NCI-H1048 (cell line): ENCODE results near the gene EPB41L4B.
"Not testable (repeated sequence)": the region's sequence is repeated elsewhere in the genome, so short reads cannot be mapped to it uniquely, and the experiment has no call there.

Experiments
- DNase-seq: peaks from one replicate; lab custom pipeline; 2025; lab: John Stamatoyannopoulos, UW

EPB41L4B gene

DNA sequence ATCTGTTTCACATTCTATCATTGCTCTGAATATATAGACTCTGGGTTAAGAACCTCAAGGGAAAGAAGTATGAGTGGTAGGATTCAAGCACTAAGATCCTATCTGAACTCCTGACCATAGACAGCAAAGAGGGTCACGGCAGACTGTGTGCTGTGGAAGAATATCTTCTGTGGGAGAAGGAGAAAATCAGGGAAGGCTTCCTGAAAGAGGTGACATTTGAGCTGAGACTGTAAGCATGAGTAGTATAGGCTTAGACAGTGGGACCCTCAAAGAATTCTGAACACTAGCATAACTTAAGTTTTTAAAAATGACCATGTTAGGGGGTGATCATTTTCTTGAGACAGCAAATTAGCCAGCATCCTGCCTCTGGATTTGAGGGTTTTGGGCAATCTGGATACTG, 157.7 kb downstream of the EPB41L4B start:
- no peak for DNase-seq

DNA sequence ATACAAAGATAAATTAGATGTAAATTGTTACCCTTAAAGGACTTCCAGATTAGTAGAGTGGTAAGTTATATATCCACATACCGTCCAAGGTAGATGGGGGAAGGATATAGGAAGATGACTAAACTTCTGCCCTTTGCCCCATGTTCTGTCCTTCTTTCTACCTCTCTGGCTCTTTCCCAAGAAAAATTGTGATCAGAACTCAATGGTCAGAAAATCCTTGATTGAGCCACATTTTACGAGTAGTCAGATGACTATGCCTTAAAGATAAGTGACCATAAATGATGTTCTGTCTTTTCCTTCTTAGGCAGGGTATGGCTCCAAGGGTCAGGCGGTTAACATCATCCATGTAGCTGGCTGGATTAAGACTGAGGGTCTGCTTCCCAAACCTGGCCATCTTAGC, 158.2 kb downstream of the EPB41L4B start:
- no peak for DNase-seq

DNA sequence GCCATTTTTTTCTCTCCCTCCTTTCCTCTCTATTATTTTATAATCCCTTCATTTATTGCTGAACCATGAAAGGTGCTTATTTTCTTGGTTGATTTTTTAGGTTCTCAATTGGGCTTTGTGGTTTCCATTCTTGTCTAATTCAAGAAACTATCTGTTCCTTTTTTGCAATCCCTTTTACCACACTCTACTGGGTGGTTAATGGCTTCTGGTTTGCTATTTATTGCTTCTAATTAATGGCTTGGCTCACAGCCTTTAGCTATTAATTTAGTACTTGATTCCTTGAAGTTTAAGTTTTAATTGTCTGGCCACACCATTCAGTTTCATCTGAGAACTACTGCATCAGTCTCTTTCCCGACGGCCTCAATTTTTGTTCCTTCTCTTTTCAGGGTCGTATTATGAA, 159.4 kb downstream of the EPB41L4B start:
- no peak for DNase-seq

DNA sequence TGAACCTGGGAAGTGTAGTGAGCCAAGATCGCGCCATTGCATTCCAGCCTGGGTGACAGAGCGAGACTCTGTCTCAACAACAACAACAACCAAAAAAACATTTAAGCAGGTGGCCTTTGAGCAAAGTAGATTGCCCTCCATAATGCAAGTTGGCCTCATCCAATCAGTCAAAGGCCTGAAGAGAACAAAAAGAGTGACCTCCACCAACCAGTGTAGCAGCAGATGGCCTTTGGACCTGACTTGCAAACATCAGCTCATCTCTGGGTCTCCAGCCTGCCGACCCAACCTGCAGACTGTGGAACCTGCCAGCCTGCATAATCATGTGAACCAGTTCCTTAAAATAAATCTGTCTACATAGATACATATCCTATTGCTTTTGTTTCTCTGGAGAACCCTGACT, 161.3 kb downstream of the EPB41L4B start:
- DNase-seq, result no peak

DNA sequence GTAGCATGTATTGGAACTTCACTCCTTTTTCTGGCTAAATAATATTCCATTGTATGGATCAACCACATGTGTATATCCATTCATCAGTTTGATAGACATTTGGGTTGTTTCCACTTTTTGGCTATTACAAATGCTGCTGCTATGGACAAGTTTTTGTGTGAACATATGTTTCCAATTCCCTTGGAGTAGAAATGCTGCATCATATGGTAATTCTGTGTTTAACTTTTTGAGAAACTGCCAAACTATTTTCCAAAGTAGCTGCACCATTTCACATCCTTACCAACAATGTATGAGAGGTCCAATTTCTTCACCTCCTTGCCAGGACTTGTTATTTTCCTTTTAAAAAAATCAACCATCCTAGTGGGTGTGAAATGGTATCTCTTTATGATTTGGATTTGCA, 162.2 kb downstream of the EPB41L4B start:
- no peak for DNase-seq

DNA sequence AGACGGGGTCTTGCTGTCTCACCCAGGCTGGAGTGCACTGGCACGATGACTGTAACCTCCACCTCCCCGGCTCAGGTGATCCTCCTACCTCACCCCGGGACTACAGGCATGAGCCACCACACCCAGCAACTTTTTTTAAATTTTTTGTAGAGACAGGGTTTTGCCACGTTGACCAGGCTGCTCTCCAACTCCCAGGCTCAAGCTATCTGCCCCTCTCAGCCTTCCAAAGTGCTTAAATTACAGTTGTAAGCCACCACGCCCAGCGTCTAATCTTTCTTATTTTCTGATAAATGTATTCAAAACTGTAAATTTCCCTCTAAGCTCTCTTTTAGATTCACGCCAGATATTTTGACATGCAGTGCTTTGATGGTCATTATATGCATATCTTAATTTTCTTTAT, 164.2 kb downstream of the EPB41L4B start:
- DNase-seq, result no peak

DNA sequence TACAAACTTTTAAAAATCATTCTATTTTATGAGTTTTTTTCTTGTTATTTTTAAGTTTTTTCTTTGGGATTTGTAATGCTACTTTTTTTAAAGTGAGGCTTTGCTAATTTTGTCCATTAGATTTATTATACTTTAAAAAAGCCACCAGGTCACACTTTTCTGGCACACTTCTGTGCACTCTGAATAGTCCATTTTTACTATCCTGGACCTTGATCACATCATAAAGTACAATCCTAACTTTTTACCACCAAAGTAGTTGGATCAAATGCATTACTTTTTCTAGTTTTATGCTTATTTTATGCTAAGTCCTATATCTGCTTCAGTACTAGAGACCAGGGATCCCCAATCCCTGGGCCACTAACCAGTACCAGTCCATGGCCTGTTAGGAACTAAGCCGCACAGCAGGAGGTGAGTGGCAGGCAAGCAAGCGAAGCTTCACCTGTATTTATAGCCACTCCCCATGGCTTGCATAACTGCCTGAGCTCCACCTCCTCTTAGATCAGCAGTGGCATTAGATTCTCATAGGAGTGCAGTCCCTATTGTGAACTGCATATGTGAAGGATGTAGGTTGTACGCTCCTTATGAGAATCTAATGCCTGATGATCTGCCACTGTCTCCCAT, 169.8 kb downstream of the EPB41L4B start:
- no peak for DNase-seq

DNA sequence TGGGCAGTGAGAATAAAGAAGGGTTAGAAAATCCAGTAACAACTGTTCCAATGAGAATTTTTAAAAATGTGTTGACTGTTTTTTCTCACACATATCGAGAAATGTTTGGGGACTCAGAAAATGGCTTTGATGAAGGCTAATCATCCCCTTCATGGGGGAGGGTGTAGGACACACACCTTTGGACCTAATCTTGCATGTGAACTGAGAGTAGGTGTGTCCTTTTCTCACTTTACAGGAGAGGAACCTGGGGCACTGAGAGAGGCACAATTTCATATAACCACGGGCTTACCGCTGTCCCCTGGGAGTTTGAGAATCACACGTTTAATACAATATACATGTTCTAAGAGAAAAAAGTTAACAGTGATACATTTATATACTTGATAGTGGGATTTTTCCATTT, 171.1 kb downstream of the EPB41L4B start:
- DNase-seq, result no peak

DNA sequence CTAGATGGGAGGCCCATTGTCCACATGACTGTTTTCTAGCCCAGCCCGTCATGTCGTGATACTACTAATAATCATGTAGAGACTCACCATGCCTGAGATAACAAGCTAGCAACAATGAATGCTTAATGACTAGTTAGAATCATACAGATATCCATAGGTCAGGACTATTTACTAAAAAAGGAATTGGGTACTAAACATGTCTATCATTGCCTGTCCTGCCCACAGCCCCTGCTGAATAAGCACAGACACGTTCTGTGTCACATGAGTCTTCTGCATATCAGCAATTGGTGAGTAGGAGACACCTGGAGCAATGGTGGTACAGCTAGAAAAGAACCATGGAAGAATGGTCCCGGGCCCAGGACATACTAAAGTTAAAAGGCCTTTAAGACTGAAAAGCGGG, 171.8 kb downstream of the EPB41L4B start:
- DNase-seq, result no peak

DNA sequence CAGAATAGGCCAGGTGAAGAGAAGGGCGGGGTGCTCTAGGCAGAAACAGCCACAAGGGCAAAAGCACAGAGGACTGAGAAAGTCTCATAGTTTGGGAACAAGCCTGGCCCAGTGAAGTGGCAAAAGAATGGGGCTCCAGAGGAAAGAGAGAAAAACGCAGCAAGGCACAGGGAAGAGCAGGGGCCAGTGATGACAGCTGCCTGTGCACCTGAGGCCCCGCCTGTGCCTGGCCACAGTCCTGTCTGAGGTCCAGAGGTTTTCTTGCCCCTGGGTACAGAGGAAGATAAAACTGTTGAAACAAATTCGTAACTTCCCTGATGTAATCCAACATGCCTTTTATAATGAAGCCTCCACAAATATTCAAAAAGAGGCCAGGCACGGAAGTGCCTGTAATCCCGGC, 175.8 kb downstream of the EPB41L4B start:
- no peak for DNase-seq

DNA sequence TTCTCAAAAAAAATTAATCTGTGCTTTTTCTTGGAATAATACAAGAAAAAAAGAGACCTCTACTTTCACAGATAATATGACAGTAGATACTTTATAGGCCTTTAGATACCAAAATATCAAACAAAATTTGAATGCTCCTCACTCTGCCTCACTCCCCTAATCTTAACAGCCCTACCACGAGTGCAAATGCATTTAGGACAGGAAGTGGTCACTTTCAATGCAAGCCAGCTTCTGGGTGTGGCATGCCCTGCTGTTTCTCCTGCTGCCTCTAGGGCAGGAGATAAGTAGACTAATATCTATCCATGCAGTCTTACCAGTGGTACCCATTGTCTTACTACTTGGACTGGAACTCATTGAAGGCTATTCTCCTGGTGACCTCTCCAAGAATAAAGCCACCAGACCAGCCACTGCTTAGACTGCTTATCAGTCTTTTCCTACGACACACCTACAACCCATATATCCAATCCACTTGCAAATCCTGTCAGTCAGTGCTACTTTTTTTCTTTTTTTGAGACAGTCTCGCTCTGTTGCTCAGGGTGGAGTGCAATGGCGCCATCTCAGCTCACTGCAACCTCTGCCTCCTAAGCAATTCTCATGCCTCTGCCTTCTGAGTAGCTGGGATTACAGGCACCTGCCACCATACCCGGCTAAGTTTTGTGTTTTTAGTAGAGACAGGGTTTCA, 176.8 kb downstream of the EPB41L4B start:
- DNase-seq, result no peak

DNA sequence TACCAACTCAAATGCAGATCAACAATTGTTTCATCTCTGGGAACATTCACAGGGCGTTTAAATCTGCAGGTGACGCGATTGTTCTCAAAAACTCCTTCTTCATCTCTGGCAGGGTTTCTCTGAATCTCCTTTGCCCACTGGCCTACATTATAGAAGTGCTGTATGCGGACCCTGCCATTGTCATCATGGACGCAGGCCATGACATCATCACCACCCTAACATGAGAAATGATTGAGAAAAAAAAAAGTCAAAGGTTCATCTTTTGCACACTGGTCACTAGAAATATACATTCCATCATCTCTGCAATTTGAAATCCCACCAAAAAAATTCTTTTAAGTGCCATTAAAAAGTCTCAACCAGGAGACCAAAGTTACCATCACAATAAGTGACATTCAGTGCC, 179.5 kb downstream of the EPB41L4B start:
- DNase-seq, result no peak

DNA sequence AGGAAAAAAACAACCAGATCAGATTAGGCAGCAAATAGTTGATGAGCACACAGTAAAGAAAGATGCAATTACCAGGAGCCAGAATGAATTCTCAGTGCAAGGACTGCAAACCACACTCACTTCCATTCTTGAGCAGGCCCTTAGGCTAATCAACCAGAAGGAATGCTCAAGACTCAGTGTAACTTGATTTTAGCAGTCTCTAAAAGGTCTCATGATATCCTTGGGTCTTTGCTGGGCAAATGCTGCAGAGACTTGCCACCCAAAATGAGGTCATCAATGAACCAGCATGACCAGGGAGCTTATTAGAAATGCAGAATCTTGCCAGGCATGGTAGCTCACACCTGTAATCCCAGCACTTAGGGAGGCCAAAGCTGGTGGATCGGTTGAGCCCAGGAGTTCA, 181.0 kb downstream of the EPB41L4B start:
- no peak for DNase-seq

DNA sequence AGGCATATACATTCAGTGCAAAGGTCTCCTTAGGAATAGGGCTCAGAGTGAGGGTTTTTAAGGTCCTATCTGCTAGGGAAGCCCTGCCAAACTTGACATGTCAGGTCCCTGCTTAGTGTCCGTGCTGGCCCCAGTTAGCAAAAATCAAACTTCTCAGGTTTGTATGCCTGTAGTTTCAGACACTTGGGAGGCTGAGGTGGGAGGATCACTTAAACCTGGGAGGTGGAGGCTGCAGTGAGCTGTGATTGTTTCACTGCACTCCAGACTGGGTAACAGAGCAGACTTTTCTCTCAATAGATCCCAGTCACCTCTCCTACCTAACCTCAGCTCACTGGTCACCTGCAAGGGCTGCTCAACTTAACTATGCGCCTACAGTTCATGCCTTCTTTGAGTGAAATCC, 182.4 kb downstream of the EPB41L4B start:
- DNase-seq, result no peak

DNA sequence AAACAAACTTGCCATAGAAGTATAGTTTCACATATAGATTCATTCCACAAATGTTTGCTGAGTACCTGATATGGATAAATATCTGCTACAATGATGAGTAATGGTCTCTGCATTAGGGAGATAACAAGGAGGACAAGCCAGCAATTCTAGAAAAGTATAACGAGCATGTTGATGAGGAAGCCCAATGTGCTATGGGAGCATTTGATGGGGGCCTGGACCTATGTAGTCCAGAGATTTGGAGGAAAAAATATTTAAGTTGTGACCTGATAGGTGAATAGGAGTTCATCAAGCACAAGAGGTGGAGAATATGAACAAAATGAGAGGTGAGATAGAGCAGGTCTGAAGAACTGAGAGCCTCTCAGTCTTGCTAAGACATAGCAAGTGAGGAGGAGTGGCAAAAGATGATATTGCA, 186.7 kb downstream of the EPB41L4B start:
- DNase-seq, result no peak

DNA sequence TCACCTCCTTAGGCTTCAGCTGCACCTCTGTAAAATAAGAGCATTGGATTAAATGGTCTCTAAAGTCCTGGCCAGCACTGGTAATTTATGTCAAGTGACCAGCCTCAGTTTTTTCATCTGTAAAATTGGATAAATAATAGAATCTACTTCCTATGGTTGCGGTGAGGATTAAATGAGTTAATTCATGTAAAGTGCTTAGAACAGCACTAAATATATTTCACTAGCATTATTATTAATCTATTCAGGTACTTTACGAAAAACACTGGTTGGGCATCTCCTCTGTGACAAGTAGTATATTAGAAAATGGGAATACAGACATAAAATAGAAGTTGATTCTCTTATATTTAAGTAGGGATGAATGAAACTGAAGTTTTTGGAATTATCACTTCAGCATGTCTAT, 187.3 kb downstream of the EPB41L4B start:
- no peak for DNase-seq

DNA sequence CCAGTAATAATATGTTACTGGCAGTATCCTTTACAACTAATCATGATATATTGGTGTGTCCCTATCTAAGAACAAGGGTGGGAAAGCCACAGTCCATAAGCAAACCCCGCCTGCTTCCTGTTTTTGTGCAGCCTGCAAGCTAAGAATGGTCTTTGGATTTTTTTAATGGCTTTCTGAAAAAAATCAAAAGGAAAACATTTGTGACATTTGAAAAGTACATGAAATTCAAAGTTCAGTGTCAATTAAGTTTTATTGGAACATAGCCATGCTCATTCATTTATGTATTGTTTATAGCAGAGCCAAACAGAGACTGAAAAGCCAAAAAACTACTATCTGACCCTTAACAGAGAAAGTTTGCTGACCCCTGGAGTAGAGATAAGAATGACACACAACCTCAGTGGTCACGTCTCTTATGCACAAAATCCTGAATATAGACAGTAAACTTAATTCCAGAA, 188.3 kb downstream of the EPB41L4B start:
- no peak for DNase-seq

DNA sequence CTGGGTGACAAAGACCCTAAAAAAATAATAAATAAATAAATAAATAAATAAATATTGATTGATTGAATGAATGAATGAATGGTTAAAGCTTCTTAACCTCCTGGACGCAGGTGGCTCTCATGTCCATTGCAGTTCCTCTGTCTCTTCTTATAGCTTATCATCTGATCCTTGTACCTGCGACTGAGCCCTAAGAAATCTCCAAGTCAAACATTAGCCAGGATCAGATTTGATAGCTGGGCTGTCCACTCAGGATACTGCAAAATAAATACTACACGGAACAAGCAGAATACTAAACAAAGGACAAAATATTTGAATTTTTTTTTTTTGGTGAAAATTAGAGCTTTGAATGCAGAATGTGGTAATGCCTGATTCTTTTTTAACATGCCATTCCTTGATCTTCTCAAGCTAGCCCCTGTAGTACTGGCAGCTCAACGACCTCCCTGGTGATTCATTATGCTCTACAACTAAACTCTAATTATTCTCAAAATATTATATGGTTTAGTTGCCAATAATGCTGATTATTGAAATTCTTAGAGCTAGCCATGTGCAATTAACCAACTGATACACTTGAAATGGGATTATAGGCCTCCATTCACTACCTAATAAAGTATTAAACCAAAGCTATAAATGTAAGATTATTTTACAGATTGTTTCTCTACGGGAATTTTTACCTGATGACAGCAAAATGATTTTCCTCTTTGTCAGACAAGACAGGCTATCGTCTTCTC, 191.2 kb downstream of the EPB41L4B start:
- DNase-seq, result no peak

DNA sequence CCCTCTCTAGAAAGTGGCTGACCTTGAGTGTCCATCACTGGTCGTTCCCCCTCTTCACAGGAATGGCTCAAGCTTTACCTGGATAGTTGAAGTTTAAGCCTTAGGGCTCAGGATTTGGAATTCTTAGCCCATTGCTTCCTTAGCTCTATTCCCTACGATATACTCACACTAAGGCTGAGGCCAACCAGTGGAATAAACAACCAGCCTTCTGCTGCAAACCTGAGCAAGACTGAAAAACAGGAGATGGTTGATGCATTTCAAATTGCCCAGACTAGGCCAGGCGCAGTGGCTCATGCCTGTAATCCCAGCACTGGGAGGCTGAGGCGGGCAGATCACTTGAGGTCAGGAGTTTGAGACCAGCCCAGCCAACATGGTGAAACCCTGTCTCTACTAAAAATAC, 194.2 kb downstream of the EPB41L4B start:
- DNase-seq, result not testable (repeated sequence)

DNA sequence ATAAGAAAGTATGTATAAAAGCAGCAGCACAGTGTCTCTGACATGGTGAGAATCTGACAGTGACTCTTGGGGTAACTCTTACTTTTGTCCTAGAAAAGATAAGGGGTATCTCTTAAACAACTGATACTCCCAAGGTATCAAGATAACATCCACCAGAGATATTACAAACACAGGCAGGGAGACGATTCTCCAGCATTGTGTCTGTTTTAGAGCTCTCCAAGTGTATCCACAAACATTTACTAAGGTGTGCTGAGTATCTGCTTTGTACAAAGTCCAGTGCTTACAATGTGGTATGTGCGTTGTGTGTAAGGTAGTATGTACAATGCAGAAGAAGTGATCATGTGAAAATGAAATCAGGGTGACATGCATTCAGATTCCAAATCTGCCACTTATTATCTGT, 196.7 kb downstream of the EPB41L4B start:
- DNase-seq, result no peak

DNA sequence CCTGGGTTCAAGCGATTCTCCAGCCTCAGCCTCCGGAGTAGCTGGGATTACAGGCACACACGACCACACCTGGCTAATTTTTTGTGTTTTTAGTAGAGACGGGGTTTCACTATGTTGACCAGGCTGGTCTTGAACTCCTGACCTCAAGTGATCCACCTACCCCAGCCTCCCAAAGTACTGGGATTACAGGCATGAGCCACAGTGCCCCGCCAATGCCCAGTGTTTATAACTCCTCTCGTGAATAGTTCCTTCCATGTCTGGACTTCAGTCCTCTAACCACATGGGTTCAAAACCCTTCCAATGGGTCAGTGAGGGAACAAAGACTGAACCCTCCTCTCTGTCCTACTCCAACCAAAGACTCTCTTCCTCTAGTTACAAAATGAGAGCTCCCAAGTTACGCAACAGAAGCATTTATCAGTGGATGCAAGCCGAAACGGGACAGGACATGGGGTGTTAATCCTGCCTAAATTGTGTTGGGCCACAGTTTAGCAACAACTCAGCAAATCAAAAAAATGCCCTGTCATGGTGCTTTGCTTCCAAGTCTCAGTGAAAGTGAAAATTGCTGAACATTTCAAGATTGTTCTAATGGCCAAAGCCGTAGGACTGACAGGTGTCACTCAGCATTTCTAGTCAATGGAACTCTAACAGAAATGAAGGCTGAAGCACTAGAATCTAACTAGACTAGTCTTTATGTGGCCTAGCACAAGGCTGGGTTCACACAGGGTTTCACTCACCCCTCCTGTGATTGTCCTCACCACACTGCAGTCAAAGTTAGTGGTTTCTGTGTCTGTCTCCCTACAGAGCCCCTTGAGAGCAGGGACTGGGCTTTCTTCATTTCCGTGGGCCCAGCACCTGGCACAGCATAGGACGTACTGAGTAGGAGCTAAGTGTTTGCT, 197.9 kb downstream of the EPB41L4B start:
- DNase-seq, result no peak
